ENCODE measurements around the gene CPXM2. TPM values are rescaled to one million over a fixed set of nuclear protein-coding genes. Genes with fewer than 3 reads are reported as not detected.

Gene CPXM2
- polyA plus RNA-seq, 5 donors: 1.5 to 4.8 (median 2.2) TPM

- DNase-seq: no peak
Measured at GRCh38 chr10:123906296-123906695, 14.7 kb upstream of the CPXM2 start.

- no peak for DNase-seq
Measured at GRCh38 chr10:123904834-123905409, 13.3 kb upstream of the CPXM2 start.

GRCh38 chr10:123903621-123904020 lies 12.0 kb upstream of the CPXM2 start:
- no peak for DNase-seq

GRCh38 chr10:123901621-123902020 lies 10.0 kb upstream of the CPXM2 start:
- no peak for DNase-seq

GRCh38 chr10:123897146-123897545 lies 5.5 kb upstream of the CPXM2 start:
- no peak for DNase-seq

- DNase-seq: no peak
Measured at GRCh38 chr10:123896246-123896927, 4.8 kb upstream of the CPXM2 start.

GRCh38 chr10:123893651-123894050 lies 2.0 kb upstream of the CPXM2 start:
- no peak for DNase-seq

- no peak for DNase-seq
Measured at GRCh38 chr10:123890756-123891143, 857 bp downstream of the CPXM2 start.

- DNase-seq: no peak
Measured at GRCh38 chr10:123890226-123890625, 1.4 kb downstream of the CPXM2 start.

GRCh38 chr10:123889821-123890220 lies 1.8 kb downstream of the CPXM2 start:
- DNase-seq: no peak

GRCh38 chr10:123888751-123889150 lies 2.9 kb downstream of the CPXM2 start:
- no peak for DNase-seq

- no peak for DNase-seq
Measured at GRCh38 chr10:123888256-123888655, 3.4 kb downstream of the CPXM2 start.

GRCh38 chr10:123886292-123886691 lies 5.3 kb downstream of the CPXM2 start:
- no peak for DNase-seq

GRCh38 chr10:123885406-123886170 lies 6.0 kb downstream of the CPXM2 start:
- DNase-seq: no peak

GRCh38 chr10:123884907-123885381 lies 6.7 kb downstream of the CPXM2 start:
- no peak for DNase-seq

- DNase-seq: no peak
Measured at GRCh38 chr10:123884351-123884906, 7.2 kb downstream of the CPXM2 start.

- no peak for DNase-seq
Measured at GRCh38 chr10:123883673-123884320, 7.8 kb downstream of the CPXM2 start.

- no peak for DNase-seq
Measured at GRCh38 chr10:123882681-123883445, 8.7 kb downstream of the CPXM2 start.

GRCh38 chr10:123882177-123882576 lies 9.4 kb downstream of the CPXM2 start:
- no peak for DNase-seq

- no peak for DNase-seq
Measured at GRCh38 chr10:123879606-123880257, 11.9 kb downstream of the CPXM2 start.
